Osteoblast (primary cell): ENCODE measurements around the gene XIRP2. TPM values are rescaled to one million over a fixed set of nuclear protein-coding genes. Genes with fewer than 3 reads are reported as not detected.

ENCODE experiments used
- DNase-seq: peaks from one replicate; pipeline ENCODE4 v3.0.0; 2011; ENCODE audit warnings: low spot score, mixed read lengths; ENCODE audit not compliant: insufficient read length; ENCODE audit errors: missing footprints
- H2AFZ ChIP-seq: 2 replicates; pipeline ENCODE4 v1.6.0; 2011; ENCODE audit warnings: mild to moderate bottlenecking, low read length
- H3K27ac ChIP-seq: 2 replicates; pipeline ENCODE4 v1.5.1; 2011; ENCODE audit warnings: mild to moderate bottlenecking, low read depth, low read length, moderate library complexity
- H3K27me3 ChIP-seq: 2 replicates; pipeline ENCODE4 v1.6.0; 2012; ENCODE audit warnings: mild to moderate bottlenecking, control low read depth, inconsistent platforms, low read length, moderate library complexity; ENCODE audit not compliant: insufficient read depth
- H3K36me3 ChIP-seq: 2 replicates; pipeline ENCODE4 v1.5.1; 2011; ENCODE audit warnings: mild to moderate bottlenecking, low read length, control low read depth, moderate library complexity; ENCODE audit not compliant: insufficient read depth
- H3K4me1 ChIP-seq: 2 replicates; pipeline ENCODE4 v1.5.1; 2011; ENCODE audit warnings: mild to moderate bottlenecking, low read length, control low read depth, moderate library complexity; ENCODE audit not compliant: insufficient read depth
- H3K4me2 ChIP-seq: 2 replicates; pipeline ENCODE4 v1.6.0; 2011; ENCODE audit warnings: mild to moderate bottlenecking, low read length; ENCODE audit not compliant: insufficient read depth
- H3K4me3 ChIP-seq: fragments of 200-600 bp; sonication (generic); 3 replicates; pipeline ENCODE4 v1.5.1; 2012; ENCODE audit warnings: mild to moderate bottlenecking, low read length, inconsistent platforms; ENCODE audit not compliant: insufficient read depth
- H3K79me2 ChIP-seq: 2 replicates; pipeline ENCODE4 v1.6.0; 2012; ENCODE audit warnings: mild to moderate bottlenecking, low read length, control low read depth, inconsistent platforms; ENCODE audit not compliant: insufficient read depth
- H3K9me3 ChIP-seq: 2 replicates; pipeline ENCODE4 v1.5.1; 2011; ENCODE audit warnings: low read depth, low read length, control low read depth
- H4K20me1 ChIP-seq: 2 replicates; pipeline ENCODE4 v1.6.0; 2012; ENCODE audit warnings: mild to moderate bottlenecking, low read length, control low read depth; ENCODE audit not compliant: insufficient read depth
- CTCF ChIP-seq: IDR thresholded peaks from 2 replicates; pipeline ENCODE4 v1.5.1; 2011; ENCODE audit warnings: mild to moderate bottlenecking, low read depth, low read length, moderate library complexity; ENCODE audit errors: extremely low read depth
- total RNA-seq: library from RNA; depleted of rRNA; stranded (reverse); fragments of >200 nt; gene quantifications from 2 replicates; pipeline ENCODE4 v1.2.3, GENCODE V29; 2012

XIRP2 gene
- total RNA-seq, 1 donor = not detected

DNA sequence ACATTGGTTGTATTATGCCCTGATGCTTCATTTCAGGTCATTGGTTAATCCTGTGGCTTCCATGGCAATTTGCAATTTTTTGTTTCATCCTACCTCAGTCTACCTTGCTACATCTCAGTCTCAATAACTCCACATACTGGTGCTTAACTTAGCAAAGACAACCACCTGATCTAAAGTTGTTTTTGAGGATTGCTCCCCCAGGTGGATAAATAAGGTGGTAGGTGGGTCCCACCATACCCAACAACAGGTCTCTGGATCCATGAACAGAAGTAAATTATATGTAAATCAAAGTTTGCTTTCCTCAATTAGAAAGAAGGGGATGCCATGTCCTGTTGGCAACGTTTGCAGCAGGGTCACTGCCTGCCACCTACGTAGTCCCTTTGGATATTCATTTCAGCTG, 7.0 kb downstream of the XIRP2 start:
- no peak for DNase-seq
- Histone ChIP-seq H3K27me3 (no peaks in the 10 kb centered on the region), H3K79me2 (no peaks in the 10 kb centered on the region), H3K4me2 (no peak overlapping the region), H3K4me1 (no peaks in the 10 kb centered on the region), H3K4me3 (no peak overlapping the region), H2AFZ (no peak overlapping the region), H4K20me1 (no peaks in the 10 kb centered on the region), H3K36me3 (no peaks in the 10 kb centered on the region), H3K9me3 (no peaks in the 10 kb centered on the region), H3K27ac (no peak overlapping the region)
- TF ChIP-seq CTCF = no peak

- no peaks in the 10 kb centered on the region for H4K20me1 ChIP-seq
- H3K4me1 ChIP-seq = no peaks in the 10 kb centered on the region
- H3K79me2 ChIP-seq = no peaks in the 10 kb centered on the region
- TF ChIP-seq CTCF = no peak
- no peak for DNase-seq
- H3K27me3 ChIP-seq = no peaks in the 10 kb centered on the region
- no peaks in the 10 kb centered on the region for H3K9me3 ChIP-seq
- no peaks in the 10 kb centered on the region for H3K36me3 ChIP-seq
- no peak overlapping the region for H3K4me3 ChIP-seq
- H2AFZ ChIP-seq = no peak overlapping the region
- no peak overlapping the region for H3K4me2 ChIP-seq
- no peak overlapping the region for H3K27ac ChIP-seq
Measured at GRCh38 chr2:166897666-166898065, 9.4 kb downstream of the XIRP2 start.

GRCh38 chr2:166899676-166900075, 11.4 kb downstream of the XIRP2 start:
- Histone ChIP-seq H3K4me1 (no peaks in the 10 kb centered on the region), H4K20me1 (no peaks in the 10 kb centered on the region)
- TF ChIP-seq CTCF = no peak

GRCh38 chr2:166900700-166901099, 12.4 kb downstream of the XIRP2 start:
- TF ChIP-seq CTCF = peak; percentile 7
- H2AFZ ChIP-seq = no peak overlapping the region
- H3K27me3 ChIP-seq = no peaks in the 10 kb centered on the region
- no peak for DNase-seq
- H3K4me1 ChIP-seq = no peaks in the 10 kb centered on the region
- no peak overlapping the region for H3K4me3 ChIP-seq
- H3K27ac ChIP-seq = no peak overlapping the region
- no peaks in the 10 kb centered on the region for H3K36me3 ChIP-seq
- H4K20me1 ChIP-seq = no peaks in the 10 kb centered on the region
- no peak overlapping the region for H3K4me2 ChIP-seq
- no peaks in the 10 kb centered on the region for H3K79me2 ChIP-seq
- H3K9me3 ChIP-seq = no peaks in the 10 kb centered on the region

More at GRCh38 chr2:166899676-166900075, 11.4 kb downstream of the XIRP2 start:
- no peak overlapping the region for H2AFZ ChIP-seq
- no peaks in the 10 kb centered on the region for H3K36me3 ChIP-seq
- no peak for DNase-seq
- no peaks in the 10 kb centered on the region for H3K27me3 ChIP-seq
- H3K9me3 ChIP-seq = no peaks in the 10 kb centered on the region
- no peak overlapping the region for H3K4me2 ChIP-seq
- no peaks in the 10 kb centered on the region for H3K79me2 ChIP-seq
- H3K27ac ChIP-seq = no peak overlapping the region
- H3K4me3 ChIP-seq = no peak overlapping the region
